ENCODE results near the gene ABCC8. TPM values are rescaled to one million over a fixed set of nuclear protein-coding genes. Genes with fewer than 3 reads are reported as not detected.

Gene ABCC8
- total and polyA plus RNA-seq, 2 donors (not counting 1 experiment from before 2014, with no cell fraction given) = 0.03 to 0.17 TPM

GRCh38 chr11:17479284-17480214 is 2.9 kb upstream of the ABCC8 start:
- ATAC-seq (ENCODE audit: low read depth) = no peak
- Histone ChIP-seq H3K4me3 (ENCODE audit: control extremely low read depth in 1 of 5, extremely low read depth in 1 of 5, insufficient read depth in 1 of 5, low read depth in 2 of 5, low read length in 4 of 5) (no peak overlapping the region), H3K36me3 (replicated peaks in 1 of 2; ENCODE audit: control extremely low read depth in 1 of 2, control insufficient read depth in 1 of 2, extremely low read depth in 1 of 2, insufficient read depth in 2 of 2, low read length in 1 of 2) (no peaks in the 10 kb centered on the region), H3K4me1 (ENCODE audit: control insufficient read depth in 2 of 2, insufficient read depth in 2 of 2, low read length in 2 of 2) (no peaks in the 10 kb centered on the region), H3K9ac (ENCODE audit: low read length) (no peak overlapping the region), H3K9me3 (ENCODE audit: control extremely low read depth in 1 of 3, control insufficient read depth in 2 of 3, insufficient read depth in 1 of 3, low read length in 2 of 3) (no peaks in the 10 kb centered on the region), H3K27ac (ENCODE audit: low read length in 2 of 2) (no peak overlapping the region), H2AFZ (ENCODE audit: insufficient read depth, low read depth, low read length, poor library complexity, severe bottlenecking) (no peak overlapping the region), H3K79me2 (ENCODE audit: control insufficient read depth, insufficient read depth, low read length) (no peaks in the 10 kb centered on the region), H3K4me2 (replicated peaks; ENCODE audit: low read depth, low read length, poor library complexity, severe bottlenecking) (no peak overlapping the region), H4K20me1 (ENCODE audit: control insufficient read depth, insufficient read depth, low read length, poor library complexity, severe bottlenecking) (no peaks in the 10 kb centered on the region), H3K27me3 (replicated peaks in 1 of 4; ENCODE audit: control extremely low read depth in 1 of 4, control insufficient read depth in 3 of 4, insufficient read depth in 4 of 4, low read length in 3 of 4) (peaks cover 0 to 28% (median 6%) of the 10 kb centered on the region in 4 experiments)
- no peak for TF ChIP-seq EZH2 (IDR thresholded peaks at IDR 0.05; ENCODE audit: borderline replicate concordance, insufficient read depth, low read depth, low read length, poor library complexity, severe bottlenecking)
- no peak for TF ChIP-seq CTCF (IDR thresholded peaks at IDR 0.05)
- WGBS (ENCODE audit: insufficient coverage) = 56% methylated on average over 9 of the region's 14 CpGs
- no peak overlapping the region for H3K4me3 Mint-ChIP-seq
- peaks cover 4% of the 10 kb centered on the region for H3K9me3 Mint-ChIP-seq (ENCODE audit: insufficient read depth)
- peaks cover 31% of the 10 kb centered on the region for H3K27me3 Mint-ChIP-seq
- H3K27ac Mint-ChIP-seq = no peak overlapping the region
- H3K4me1 Mint-ChIP-seq = no peaks in the 10 kb centered on the region
- no peak for DNase-seq
- ChIA-PET POLR2A (no interaction called here), CTCF (no interaction called here)
- intact Hi-C loops (cut with micrococcal nuclease) = no loop called here

GRCh38 chr11:17478070-17478469 is 1.4 kb upstream of the ABCC8 start:
- Histone ChIP-seq H4K20me1 (ENCODE audit: control insufficient read depth, insufficient read depth, low read length, poor library complexity, severe bottlenecking) (no peaks in the 10 kb centered on the region), H2AFZ (ENCODE audit: insufficient read depth, low read depth, low read length, poor library complexity, severe bottlenecking) (no peak overlapping the region), H3K27ac (ENCODE audit: low read length in 2 of 2) (no peak overlapping the region), H3K4me3 (ENCODE audit: control extremely low read depth in 1 of 5, extremely low read depth in 1 of 5, insufficient read depth in 1 of 5, low read depth in 2 of 5, low read length in 4 of 5) (no peak overlapping the region), H3K4me1 (ENCODE audit: control insufficient read depth in 2 of 2, insufficient read depth in 2 of 2, low read length in 2 of 2) (no peaks in the 10 kb centered on the region), H3K79me2 (ENCODE audit: control insufficient read depth, insufficient read depth, low read length) (no peaks in the 10 kb centered on the region), H3K4me2 (replicated peaks; ENCODE audit: low read depth, low read length, poor library complexity, severe bottlenecking) (no peak overlapping the region), H3K27me3 (replicated peaks in 1 of 4; ENCODE audit: control extremely low read depth in 1 of 4, control insufficient read depth in 3 of 4, insufficient read depth in 4 of 4, low read length in 3 of 4) (peaks cover 0 to 36% (median 8%) of the 10 kb centered on the region in 4 experiments), H3K9ac (ENCODE audit: low read length) (no peak overlapping the region), H3K36me3 (replicated peaks in 1 of 2; ENCODE audit: control extremely low read depth in 1 of 2, control insufficient read depth in 1 of 2, extremely low read depth in 1 of 2, insufficient read depth in 2 of 2, low read length in 1 of 2) (no peaks in the 10 kb centered on the region), H3K9me3 (ENCODE audit: control extremely low read depth in 1 of 3, control insufficient read depth in 2 of 3, insufficient read depth in 1 of 3, low read length in 2 of 3) (no peaks in the 10 kb centered on the region)
- TF ChIP-seq EZH2 (IDR thresholded peaks at IDR 0.05; ENCODE audit: borderline replicate concordance, insufficient read depth, low read depth, low read length, poor library complexity, severe bottlenecking) = no peak
- no peak for TF ChIP-seq CTCF (IDR thresholded peaks at IDR 0.05)
- DNase-seq = no peak
- no peak for ATAC-seq (ENCODE audit: low read depth)
- no peaks in the 10 kb centered on the region for H3K9me3 Mint-ChIP-seq (ENCODE audit: insufficient read depth)
- WGBS (ENCODE audit: insufficient coverage) = 75% methylated on average over 6 of the region's 6 CpGs
- H3K27me3 Mint-ChIP-seq = peaks cover 42% of the 10 kb centered on the region
- no peak overlapping the region for H3K4me3 Mint-ChIP-seq
- intact Hi-C loops (cut with micrococcal nuclease) = no loop called here
- no peak overlapping the region for H3K27ac Mint-ChIP-seq
- ChIA-PET CTCF (no interaction called here), POLR2A (no interaction called here)
- H3K4me1 Mint-ChIP-seq = no peaks in the 10 kb centered on the region

All from B cell (primary cell).